CD4-positive, alpha-beta T cell treated with Interleukin-12 subunit alpha and Interleukin-12 subunit beta, for 1 hour (primary cell): ENCODE data around the gene TET3.

Experiments
- DNase-seq: peaks from one replicate; pipeline ENCODE4 v3.0.0-alpha.2; 2020

Gene TET3

GRCh38 chr2:74007121-74007520 is 22.4 kb downstream of the TET3 start:
- no peak for DNase-seq

- DNase-seq = no peak
Measured at GRCh38 chr2:74007711-74008110, 23.0 kb downstream of the TET3 start.

- DNase-seq = no peak
Measured at GRCh38 chr2:74008761-74009395, 24.2 kb downstream of the TET3 start.

- no peak for DNase-seq
Measured at GRCh38 chr2:74009577-74009976, 24.9 kb downstream of the TET3 start.

- no peak for DNase-seq
Measured at GRCh38 chr2:74010087-74010541, 25.4 kb downstream of the TET3 start.

- no peak for DNase-seq
Measured at GRCh38 chr2:74011246-74011645, 26.5 kb downstream of the TET3 start.

GRCh38 chr2:74014813-74015212 is 30.1 kb downstream of the TET3 start:
- DNase-seq = no peak

- DNase-seq = no peak
Measured at GRCh38 chr2:74017223-74017622, 32.5 kb downstream of the TET3 start.

- no peak for DNase-seq
Measured at GRCh38 chr2:74019516-74019915, 34.8 kb downstream of the TET3 start.

- no peak for DNase-seq
Measured at GRCh38 chr2:74020702-74021406, 36.1 kb downstream of the TET3 start.

- no peak for DNase-seq
Measured at GRCh38 chr2:74021407-74021755, 36.7 kb downstream of the TET3 start.

GRCh38 chr2:74024216-74024615 is 39.5 kb downstream of the TET3 start:
- DNase-seq = no peak

- DNase-seq = no peak
Measured at GRCh38 chr2:74025971-74026612, 41.4 kb downstream of the TET3 start.

GRCh38 chr2:74026687-74027241 is 42.1 kb downstream of the TET3 start:
- DNase-seq = no peak

GRCh38 chr2:74027496-74027895 is 42.8 kb downstream of the TET3 start:
- no peak for DNase-seq

GRCh38 chr2:74028290-74028689 is 43.6 kb downstream of the TET3 start:
- no peak for DNase-seq

GRCh38 chr2:74028741-74029140 is 44.0 kb downstream of the TET3 start:
- no peak for DNase-seq

GRCh38 chr2:74029714-74030397 is 45.1 kb downstream of the TET3 start:
- no peak for DNase-seq

GRCh38 chr2:74031221-74031620 is 46.5 kb downstream of the TET3 start:
- no peak for DNase-seq

GRCh38 chr2:74031959-74032287 is 47.2 kb downstream of the TET3 start:
- no peak for DNase-seq

- DNase-seq = no peak
Measured at GRCh38 chr2:74033375-74033774, 48.7 kb downstream of the TET3 start.
